CD4-positive, alpha-beta T cell (primary cell): ENCODE results near the gene MBNL1. TPM values are rescaled to one million over a fixed set of nuclear protein-coding genes. Genes with fewer than 3 reads are reported as not detected.

ENCODE experiments used
- ATAC-seq: fragments of 200-7000 bp; cut with Tn5 transposase; one replicate; pipeline ENCODE4 v1.10.0; 2022; ENCODE audit warnings: mild to moderate bottlenecking; ENCODE audit not compliant: poor library complexity
- CTCF ChIA-PET: fragments of 350-600 bp; sonication (Branson Sonifier 250); formaldehyde crosslinking; loops from one replicate; lab custom pipeline; 2021; ENCODE audit warnings: antibody characterized with exemption, inconsistent platforms; lab: Charles Lee
- POLR2A ChIA-PET: fragments of 350-600 bp; sonication (Branson Sonifier 250); formaldehyde crosslinking; loops from one replicate; lab custom pipeline; 2021; ENCODE audit warnings: antibody characterized with exemption, inconsistent platforms; lab: Charles Lee
- DNase-seq, 14 experiments: peaks; one replicate each; pipeline ENCODE4 v3.0.0-alpha.2; 2013 to 2020; ENCODE audit warnings: mixed read lengths in 2 of 14
- H3K27ac ChIP-seq, 2 donors: one replicate each; pipeline versions ENCODE4 v1.5.1 to v1.7.0; 2013; ENCODE audit warnings: low read length in 2 of 2, low read depth in 1 of 2, mild to moderate bottlenecking in 1 of 2
- H3K27me3 ChIP-seq, 2 experiments: 1 replicate in 1 of 2; 2 replicates in 1 of 2; pipeline versions ENCODE4 v1.6.1 to v1.7.0; 2013; ENCODE audit warnings: low read length in 2 of 2, control low read depth in 1 of 2, mild to moderate bottlenecking in 1 of 2, moderate library complexity in 1 of 2; ENCODE audit not compliant: insufficient read depth in 2 of 2, control insufficient read depth in 1 of 2
- H3K36me3 ChIP-seq: one replicate; pipeline ENCODE4 v1.6.1; 2013; ENCODE audit warnings: low read length, control low read depth; ENCODE audit not compliant: insufficient read depth
- H3K4me1 ChIP-seq: one replicate; pipeline ENCODE4 v1.6.1; 2013; ENCODE audit warnings: low read length, control low read depth; ENCODE audit not compliant: insufficient read depth
- H3K4me3 ChIP-seq: one replicate; pipeline ENCODE4 v1.5.1; 2013; ENCODE audit warnings: mild to moderate bottlenecking, low read length, moderate library complexity
- H3K9me3 ChIP-seq, 2 experiments: 1 replicate in 1 of 2; 2 replicates in 1 of 2; pipeline versions ENCODE4 v1.6.1 to v1.7.0; 2013; ENCODE audit warnings: low read length in 2 of 2, mild to moderate bottlenecking in 2 of 2, control low read depth in 1 of 2, moderate library complexity in 1 of 2; ENCODE audit not compliant: control insufficient read depth in 1 of 2, insufficient read depth in 1 of 2
- H3K27ac Mint-ChIP-seq: one replicate; pipeline ENCODE4 v1.8.0; 2020; ENCODE audit warnings: mixed read lengths
- H3K27me3 Mint-ChIP-seq: one replicate; pipeline ENCODE4 v1.8.0; 2021; ENCODE audit warnings: mixed read lengths
- H3K36me3 Mint-ChIP-seq: one replicate; pipeline ENCODE4 v1.8.0; 2021; ENCODE audit warnings: low read depth, mixed read lengths
- H3K4me1 Mint-ChIP-seq: one replicate; pipeline ENCODE4 v1.8.0; 2021; ENCODE audit warnings: low read depth, mixed read lengths
- H3K4me3 Mint-ChIP-seq: one replicate; pipeline ENCODE4 v1.8.0; 2020; ENCODE audit warnings: mild to moderate bottlenecking, mixed read lengths
- H3K9me3 Mint-ChIP-seq: one replicate; pipeline ENCODE4 v1.8.0; 2020; ENCODE audit warnings: mixed read lengths
- intact Hi-C, 2 experiments: fragments of 100-400 bp; cut with DNase I in 1 of 2; cut with micrococcal nuclease in 1 of 2; formaldehyde crosslinking; loops; one replicate each; pipeline versions ENCODE4 v1.15.1 to v1.9.0; 2023 to 2025; cut with DNase I, micrococcal nuclease
- total RNA-seq, 174 experiments: library from RNA in 2 of 174; stranded (reverse) in 2 of 174; gene quantifications; one replicate each; pipeline ENCODE4 v1.2.3 and lab custom pipeline; 2021 to 2026
- TF ChIP-seq, protein P1 (sequence below): fragments of 200-600 bp; IDR thresholded peaks from one replicate; pipeline ENCODE4 v1.8.0; 2022; ENCODE audit warnings: antibody characterized with exemption, mild to moderate bottlenecking

MBNL1 gene
- total RNA-seq, 2 experiments from 2014 or later: 551 to 561 TPM

DNA sequence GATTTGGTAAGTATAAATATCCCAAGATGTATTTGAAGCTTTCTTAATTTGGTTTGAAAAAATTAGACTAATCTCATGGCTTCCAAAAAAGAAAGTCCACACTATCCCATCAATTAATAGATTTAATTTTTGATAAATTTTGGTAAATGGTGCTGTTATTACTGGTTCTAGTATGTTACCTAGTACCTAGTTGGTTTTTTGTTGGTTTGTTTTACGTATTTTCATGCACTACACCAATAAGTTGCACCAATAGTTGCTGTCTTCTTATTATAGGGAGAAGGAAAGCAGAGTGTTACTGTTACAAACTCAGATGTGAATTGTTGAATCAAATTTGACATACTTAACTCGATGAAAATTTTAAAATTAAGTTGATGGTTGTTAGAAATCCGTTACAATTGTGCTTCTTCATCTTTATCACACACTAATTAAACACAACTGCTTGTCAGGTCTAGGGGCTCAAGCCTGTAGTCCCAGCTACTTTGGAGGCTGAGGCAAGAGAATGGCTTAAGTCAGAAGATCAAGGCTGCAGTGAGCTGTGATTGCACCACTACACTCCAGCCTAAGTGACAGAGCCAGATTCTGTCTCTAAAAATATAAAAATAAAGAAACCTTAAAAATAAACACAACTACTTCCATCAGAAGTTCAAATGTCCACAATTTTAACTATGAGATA is 23.1 kb upstream of the MBNL1 start:
- H3K4me1 Mint-ChIP-seq: peaks cover 54% of the 10 kb centered on the region
- ChIA-PET POLR2A (interaction anchor here (1.0 to 12.7 kb wide), 10 partner anchors 10 to 52 kb away, joined by 3 to 294 read pairs (median 6); partner anchors contain the start of gene MBNL1), CTCF (interaction anchor here (1.9 to 3.4 kb wide), 5 partner anchors 9 to 62 kb away, joined by 4 to 16 read pairs (median 9); partner anchors contain the start of gene MBNL1)
- peak overlapping the region; percentile 79 for H3K27ac Mint-ChIP-seq
- Histone ChIP-seq H3K4me1 (peaks cover 13% of the 10 kb centered on the region), H3K4me3 (peak overlapping the region; percentile 58), H3K27ac (peak overlapping the region; percentile 16 to 49), H3K36me3 (no peaks in the 10 kb centered on the region), H3K27me3 (no peaks in the 10 kb centered on the region), H3K9me3 (no peaks in the 10 kb centered on the region)
- intact Hi-C loops: loop anchor here in 1 of 2 experiments (2.0 kb wide), 2 partner anchors 45 to 53 kb away; no protein-coding TSS in a partner anchor
- H3K27me3 Mint-ChIP-seq: no peaks in the 10 kb centered on the region
- peaks cover 25% of the 10 kb centered on the region for H3K36me3 Mint-ChIP-seq
- peak; percentile 50 for ATAC-seq
- DNase-seq: peak in 2 of 14 experiments; percentile 36 to 44
- H3K9me3 Mint-ChIP-seq: no peaks in the 10 kb centered on the region
- TF ChIP-seq, protein P1, sequence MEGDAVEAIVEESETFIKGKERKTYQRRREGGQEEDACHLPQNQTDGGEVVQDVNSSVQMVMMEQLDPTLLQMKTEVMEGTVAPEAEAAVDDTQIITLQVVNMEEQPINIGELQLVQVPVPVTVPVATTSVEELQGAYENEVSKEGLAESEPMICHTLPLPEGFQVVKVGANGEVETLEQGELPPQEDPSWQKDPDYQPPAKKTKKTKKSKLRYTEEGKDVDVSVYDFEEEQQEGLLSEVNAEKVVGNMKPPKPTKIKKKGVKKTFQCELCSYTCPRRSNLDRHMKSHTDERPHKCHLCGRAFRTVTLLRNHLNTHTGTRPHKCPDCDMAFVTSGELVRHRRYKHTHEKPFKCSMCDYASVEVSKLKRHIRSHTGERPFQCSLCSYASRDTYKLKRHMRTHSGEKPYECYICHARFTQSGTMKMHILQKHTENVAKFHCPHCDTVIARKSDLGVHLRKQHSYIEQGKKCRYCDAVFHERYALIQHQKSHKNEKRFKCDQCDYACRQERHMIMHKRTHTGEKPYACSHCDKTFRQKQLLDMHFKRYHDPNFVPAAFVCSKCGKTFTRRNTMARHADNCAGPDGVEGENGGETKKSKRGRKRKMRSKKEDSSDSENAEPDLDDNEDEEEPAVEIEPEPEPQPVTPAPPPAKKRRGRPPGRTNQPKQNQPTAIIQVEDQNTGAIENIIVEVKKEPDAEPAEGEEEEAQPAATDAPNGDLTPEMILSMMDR: no peak
- H3K4me3 Mint-ChIP-seq: peak overlapping the region; percentile 97

DNA sequence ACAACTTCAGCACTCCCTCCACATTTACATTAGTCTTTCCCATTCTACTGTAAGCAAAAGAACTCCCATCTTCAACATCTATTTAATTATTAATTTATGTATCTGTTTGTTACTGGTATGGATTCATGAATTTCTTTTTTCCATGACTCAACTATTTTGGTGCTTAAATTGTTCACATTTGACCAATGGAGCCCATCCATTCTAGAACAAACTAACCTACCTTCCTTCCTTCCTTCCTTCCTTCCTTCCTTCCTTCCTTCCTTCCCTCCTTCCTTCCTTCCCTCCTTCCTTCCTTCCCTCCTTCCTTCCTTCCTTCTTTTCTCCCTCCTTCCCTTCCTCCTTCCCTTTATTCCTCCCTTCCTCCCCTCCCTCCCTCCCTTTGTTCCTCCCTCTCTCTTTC is 16.8 kb upstream of the MBNL1 start:
- CTCF ChIA-PET: interaction anchor here (0.7 kb wide), 1 partner anchor 69 kb away, joined by 4 read pairs; no protein-coding TSS in a partner anchor
- H3K27ac ChIP-seq: peak overlapping the region in 1 of 2 donors; percentile 57
- H3K9me3 Mint-ChIP-seq: no peaks in the 10 kb centered on the region

DNA sequence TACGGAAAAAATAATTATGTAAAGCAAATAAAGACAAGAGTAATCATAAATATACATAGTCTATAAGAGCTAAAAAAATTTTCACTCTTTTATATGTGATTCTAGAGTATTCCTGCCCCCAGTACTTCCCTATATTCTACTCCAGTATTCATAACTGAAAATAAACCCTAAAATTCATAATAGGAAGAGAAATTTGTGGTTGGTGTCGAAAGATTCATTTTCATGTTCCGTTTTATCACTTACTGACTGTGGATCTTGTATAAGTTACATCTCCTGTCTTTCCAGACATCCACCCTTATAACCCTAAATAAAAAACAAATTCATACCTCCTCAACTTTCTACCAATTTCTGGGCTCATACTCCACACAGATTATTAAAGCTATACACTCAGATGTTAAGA is 16.0 kb upstream of the MBNL1 start:
- no peaks in the 10 kb centered on the region for H3K9me3 Mint-ChIP-seq
- ATAC-seq (no peak), DNase-seq (no peak)
- H3K27me3 Mint-ChIP-seq: no peaks in the 10 kb centered on the region
- ChIA-PET POLR2A (interaction anchor here (0.6 to 9.3 kb wide), 3 partner anchors 9 to 121 kb away, joined by 3 to 247 read pairs (median 118); partner anchors contain the start of gene MBNL1), CTCF (interaction anchor here (0.7 kb wide), 1 partner anchor 70 kb away, joined by 4 read pairs; no protein-coding TSS in a partner anchor)
- no peaks in the 10 kb centered on the region for H3K9me3 ChIP-seq
- peak overlapping the region; percentile 96 for H3K27ac Mint-ChIP-seq
- H3K36me3 Mint-ChIP-seq: peaks cover 5% of the 10 kb centered on the region
- H3K27me3 ChIP-seq: no peaks in the 10 kb centered on the region
- H3K27ac ChIP-seq: peak overlapping the region; percentile 57 to 61
- no peaks in the 10 kb centered on the region for H3K36me3 ChIP-seq
- intact Hi-C loops: no loop called here
- peaks cover 73% of the 10 kb centered on the region for H3K4me1 Mint-ChIP-seq
- H3K4me3 ChIP-seq: no peak overlapping the region
- H3K4me3 Mint-ChIP-seq: peak overlapping the region; percentile 55
- TF ChIP-seq, protein P1: no peak
- peaks cover 29% of the 10 kb centered on the region for H3K4me1 ChIP-seq

More for the DNA sequence above, 16.8 kb upstream of the MBNL1 start:
- peaks cover 66% of the 10 kb centered on the region for H3K4me1 Mint-ChIP-seq
- DNase-seq (no peak), ATAC-seq (no peak)
- H3K4me3 Mint-ChIP-seq: no peak overlapping the region
- Histone ChIP-seq H3K4me1 (peaks cover 24% of the 10 kb centered on the region), H3K4me3 (no peak overlapping the region), H3K36me3 (no peaks in the 10 kb centered on the region), H3K9me3 (no peaks in the 10 kb centered on the region), H3K27me3 (no peaks in the 10 kb centered on the region)
- TF ChIP-seq, protein P1: no peak
- POLR2A ChIA-PET: interaction anchor here (6.5 to 9.3 kb wide), 2 partner anchors 8 to 17 kb away, joined by 118 to 247 read pairs; partner anchors contain the start of gene MBNL1
- H3K36me3 Mint-ChIP-seq: peaks cover 5% of the 10 kb centered on the region
- intact Hi-C loops: no loop called here
- H3K27me3 Mint-ChIP-seq: no peaks in the 10 kb centered on the region
- H3K27ac Mint-ChIP-seq: peak overlapping the region; percentile 96
